A673 (cell line): ENCODE results near the gene TEX50.

Source experiments
- EZH2 ChIP-seq: fragments of 200-600 bp; sonication (generic); IDR thresholded peaks from 2 replicates; pipeline ENCODE4 v1.6.1; 2017; ENCODE audit warnings: borderline replicate concordance, low read depth, mild to moderate bottlenecking, mixed read lengths, antibody characterized with exemption, low read length; ENCODE audit not compliant: poor library complexity, severe bottlenecking
- TF ChIP-seq, protein P1 (sequence below): fragments of 300-800, 200-600 bp; sonication (generic); conservative IDR thresholded peaks from 2 replicates; pipeline ENCODE4 v1.5.1; 2017; ENCODE audit warnings: low read depth, mild to moderate bottlenecking, antibody characterized with exemption, low read length, moderate library complexity, mixed read lengths

- TF ChIP-seq, protein P1, sequence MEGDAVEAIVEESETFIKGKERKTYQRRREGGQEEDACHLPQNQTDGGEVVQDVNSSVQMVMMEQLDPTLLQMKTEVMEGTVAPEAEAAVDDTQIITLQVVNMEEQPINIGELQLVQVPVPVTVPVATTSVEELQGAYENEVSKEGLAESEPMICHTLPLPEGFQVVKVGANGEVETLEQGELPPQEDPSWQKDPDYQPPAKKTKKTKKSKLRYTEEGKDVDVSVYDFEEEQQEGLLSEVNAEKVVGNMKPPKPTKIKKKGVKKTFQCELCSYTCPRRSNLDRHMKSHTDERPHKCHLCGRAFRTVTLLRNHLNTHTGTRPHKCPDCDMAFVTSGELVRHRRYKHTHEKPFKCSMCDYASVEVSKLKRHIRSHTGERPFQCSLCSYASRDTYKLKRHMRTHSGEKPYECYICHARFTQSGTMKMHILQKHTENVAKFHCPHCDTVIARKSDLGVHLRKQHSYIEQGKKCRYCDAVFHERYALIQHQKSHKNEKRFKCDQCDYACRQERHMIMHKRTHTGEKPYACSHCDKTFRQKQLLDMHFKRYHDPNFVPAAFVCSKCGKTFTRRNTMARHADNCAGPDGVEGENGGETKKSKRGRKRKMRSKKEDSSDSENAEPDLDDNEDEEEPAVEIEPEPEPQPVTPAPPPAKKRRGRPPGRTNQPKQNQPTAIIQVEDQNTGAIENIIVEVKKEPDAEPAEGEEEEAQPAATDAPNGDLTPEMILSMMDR, result no peak
- no peak for TF ChIP-seq EZH2
Observed at GRCh38 chr1:173646656-173647055, 11.5 kb downstream of the TEX50 start.
